Measurements from ENCODE around the gene EI24. TPM values are rescaled to one million over a fixed set of nuclear protein-coding genes. Genes with fewer than 3 reads are reported as not detected.

EI24 gene
- total RNA-seq, 3 donors from 2014 or later: 88.5 to 111 (median 94.1) TPM

GRCh38 chr11:125625630-125626287, 56.5 kb downstream of the EI24 start:
- intact Hi-C loops (cut with DNase I; ENCODE audit: low total_unique reads): no loop called here
- H3K4me3 ChIP-seq: peak overlapping the region; percentile 69 to 94 (median 82)
- H3K9me3 ChIP-seq: no peaks in the 10 kb centered on the region
- peak overlapping the region; percentile 92 to 98 for H3K27ac ChIP-seq
- DNase-seq (ENCODE audit: low spot score in 2 of 2): peak; percentile 68 to 78
- no peaks in the 10 kb centered on the region for H3K4me1 ChIP-seq
- no peaks in the 10 kb centered on the region for H3K27me3 ChIP-seq
- TF ChIP-seq POLR2AphosphoS5 (IDR thresholded peaks at IDR 0.05) (peak; percentile 85 to 90 (median 86)), POLR2A (IDR thresholded peaks at IDR 0.05) (no peak)
- H3K36me3 ChIP-seq: no peaks in the 10 kb centered on the region

- Histone ChIP-seq H3K36me3 (no peaks in the 10 kb centered on the region), H3K9me3 (no peaks in the 10 kb centered on the region), H3K4me1 (no peaks in the 10 kb centered on the region), H3K4me3 (peak overlapping the region; percentile 69 to 94 (median 82)), H3K27me3 (no peaks in the 10 kb centered on the region), H3K27ac (peak overlapping the region; percentile 92 to 98)
- DNase-seq (ENCODE audit: low spot score in 2 of 2): no peak
- intact Hi-C loops (cut with DNase I; ENCODE audit: low total_unique reads): no loop called here
- TF ChIP-seq CTCF (IDR thresholded peaks at IDR 0.05): no peak
- no peak for TF ChIP-seq POLR2AphosphoS5 (IDR thresholded peaks at IDR 0.05)
- TF ChIP-seq POLR2A (IDR thresholded peaks at IDR 0.05): no peak
Observed at GRCh38 chr11:125626288-125626950, 57.1 kb downstream of the EI24 start.

GRCh38 chr11:125627236-125627910, 58.1 kb downstream of the EI24 start:
- H3K27me3 ChIP-seq: no peaks in the 10 kb centered on the region
- no peaks in the 10 kb centered on the region for H3K36me3 ChIP-seq
- H3K9me3 ChIP-seq: no peaks in the 10 kb centered on the region
- no peak overlapping the region for H3K4me3 ChIP-seq
- intact Hi-C loops (cut with DNase I; ENCODE audit: low total_unique reads): no loop called here
- H3K27ac ChIP-seq: no peak overlapping the region
- no peak for TF ChIP-seq CTCF (IDR thresholded peaks at IDR 0.05)
- no peak for TF ChIP-seq POLR2AphosphoS5 (IDR thresholded peaks at IDR 0.05)
- TF ChIP-seq POLR2A (IDR thresholded peaks at IDR 0.05): no peak
- H3K4me1 ChIP-seq: no peaks in the 10 kb centered on the region
- no peak for DNase-seq (ENCODE audit: low spot score in 2 of 2)

Other genes starting within 250 kb of the EI24 start
- gene FEZ1, start 73.2 kb upstream of the EI24 start, total RNA-seq: 10 to 100 TPM in 2 of 3 donors, 1 to 10 TPM in 1; 4.8 to 20.8 (median 14.4) TPM
- gene STT3A, start 23.4 kb downstream of the EI24 start, total RNA-seq: 100 to 1,000 TPM in 1 of 3 donors, 10 to 100 TPM in 2; 70.2 to 105 (median 96.0) TPM
- 1 to 10 TPM; 3.1 to 6.6 (median 3.2) TPM for gene CHEK1, start 55.7 kb downstream of the EI24 start, total RNA-seq
- gene ACRV1, start 111.4 kb downstream of the EI24 start, total RNA-seq: under 1 TPM in 1 of 3 donors, not detected in 2; 0.29 TPM
- not detected for gene PATE1, start 176.8 kb downstream of the EI24 start, total RNA-seq
- 1 to 10 TPM in 1 of 3 donors, under 1 TPM in 1, not detected in 1; 0.32 to 2.8 TPM for gene PATE2, start 209.4 kb downstream of the EI24 start, total RNA-seq
- not detected for gene PATE3, start 218.7 kb downstream of the EI24 start, total RNA-seq